ENCODE measurements around the gene CHSY1.

CHSY1 gene

GRCh38 chr15:101194546-101195125 is 57.2 kb downstream of the CHSY1 start:
- Histone ChIP-seq H3K79me2 (ENCODE audit: insufficient read depth, low read depth) (peaks cover 94% of the 10 kb centered on the region), H3K4me1 (ENCODE audit: low read depth, poor library complexity, severe bottlenecking) (peaks cover 94% of the 10 kb centered on the region), H3K4me3 (IDR thresholded peaks at IDR 0.05; ENCODE audit: insufficient read depth, low read depth, low read length) (no peak overlapping the region), H4K20me1 (ENCODE audit: insufficient read depth) (no peaks in the 10 kb centered on the region), H3K27me3 (ENCODE audit: insufficient read depth, low read depth) (no peaks in the 10 kb centered on the region), H2AFZ (ENCODE audit: low read depth) (no peak overlapping the region), H3K4me2 (peak overlapping the region; percentile 22), H3K9ac (no peak overlapping the region), H3K36me3 (ENCODE audit: insufficient read depth) (no peaks in the 10 kb centered on the region; the same call in 1 of the 2 replicates), H3K27ac (no peak overlapping the region)
- TF ChIP-seq, protein P1, sequence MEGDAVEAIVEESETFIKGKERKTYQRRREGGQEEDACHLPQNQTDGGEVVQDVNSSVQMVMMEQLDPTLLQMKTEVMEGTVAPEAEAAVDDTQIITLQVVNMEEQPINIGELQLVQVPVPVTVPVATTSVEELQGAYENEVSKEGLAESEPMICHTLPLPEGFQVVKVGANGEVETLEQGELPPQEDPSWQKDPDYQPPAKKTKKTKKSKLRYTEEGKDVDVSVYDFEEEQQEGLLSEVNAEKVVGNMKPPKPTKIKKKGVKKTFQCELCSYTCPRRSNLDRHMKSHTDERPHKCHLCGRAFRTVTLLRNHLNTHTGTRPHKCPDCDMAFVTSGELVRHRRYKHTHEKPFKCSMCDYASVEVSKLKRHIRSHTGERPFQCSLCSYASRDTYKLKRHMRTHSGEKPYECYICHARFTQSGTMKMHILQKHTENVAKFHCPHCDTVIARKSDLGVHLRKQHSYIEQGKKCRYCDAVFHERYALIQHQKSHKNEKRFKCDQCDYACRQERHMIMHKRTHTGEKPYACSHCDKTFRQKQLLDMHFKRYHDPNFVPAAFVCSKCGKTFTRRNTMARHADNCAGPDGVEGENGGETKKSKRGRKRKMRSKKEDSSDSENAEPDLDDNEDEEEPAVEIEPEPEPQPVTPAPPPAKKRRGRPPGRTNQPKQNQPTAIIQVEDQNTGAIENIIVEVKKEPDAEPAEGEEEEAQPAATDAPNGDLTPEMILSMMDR (conservative IDR thresholded peaks at IDR 0.05; ENCODE audit: low read depth, low read length) = no peak

DNA sequence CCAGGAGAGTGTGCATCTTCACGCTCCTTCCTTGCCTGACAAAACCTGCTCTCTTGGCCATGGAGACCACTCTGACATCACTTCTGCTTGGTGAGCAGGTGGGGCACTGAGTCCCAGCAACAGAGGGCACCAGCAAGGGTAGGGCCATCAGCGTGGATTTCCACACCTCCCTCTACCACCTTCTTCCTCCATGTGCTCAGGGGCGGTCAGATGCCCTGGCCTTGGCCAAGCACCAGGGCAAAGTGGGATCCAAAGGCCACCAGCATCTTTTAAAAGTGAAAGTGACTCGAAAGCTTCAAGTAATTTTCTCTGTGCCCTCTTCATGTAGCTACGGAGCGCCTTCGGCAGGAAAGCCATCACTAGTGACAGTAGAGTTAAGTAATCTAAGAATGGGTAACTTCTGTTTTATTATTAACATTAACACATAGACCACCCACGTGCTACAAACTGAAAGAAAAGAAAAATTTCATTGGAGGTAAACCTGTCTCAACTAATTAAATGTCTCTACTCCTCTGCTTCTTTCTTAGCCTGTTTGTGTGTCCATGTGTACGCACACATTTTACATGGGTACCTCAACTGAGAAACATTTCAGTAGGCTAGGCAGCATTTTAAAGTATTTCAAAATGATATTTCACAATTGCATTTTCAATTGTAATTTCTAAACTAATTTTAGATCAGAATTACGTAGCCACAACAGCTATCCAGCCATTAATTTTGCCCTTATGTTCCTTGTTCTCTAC is 57.9 kb downstream of the CHSY1 start:
- H3K79me2 ChIP-seq (ENCODE audit: insufficient read depth, low read depth) = peaks cover 100% of the 10 kb centered on the region

DNA sequence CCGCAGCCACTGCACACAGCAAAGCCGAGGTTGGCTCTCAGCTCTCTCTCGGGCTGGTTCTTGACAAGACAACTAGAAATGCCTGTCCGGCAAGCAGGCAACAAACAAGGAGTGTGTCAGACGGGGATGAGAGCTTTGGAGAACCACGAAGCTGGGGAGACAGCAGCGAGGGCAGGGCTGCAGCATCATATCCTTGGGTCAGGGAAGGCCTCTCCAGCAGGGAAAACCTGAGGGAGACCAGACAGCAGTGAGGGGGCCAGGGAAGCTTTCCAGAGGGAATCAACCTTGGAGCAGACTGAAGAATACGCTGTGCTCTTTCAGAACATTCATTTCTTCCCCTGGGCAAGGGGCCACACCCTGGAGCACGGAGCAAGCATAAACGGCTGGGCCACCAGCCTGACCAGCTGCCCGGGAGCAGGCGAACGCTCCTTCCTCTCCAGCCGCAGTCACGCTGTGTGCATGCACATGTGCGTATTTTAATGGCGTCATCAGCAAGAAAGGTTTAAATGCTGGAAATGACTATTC is 58.7 kb downstream of the CHSY1 start:
- Histone ChIP-seq H3K36me3 (ENCODE audit: insufficient read depth) (no peaks in the 10 kb centered on the region; the same call in 1 of the 2 replicates), H3K4me2 (no peak overlapping the region), H3K9ac (no peak overlapping the region), H3K27ac (no peak overlapping the region), H3K4me3 (IDR thresholded peaks at IDR 0.05; ENCODE audit: insufficient read depth, low read depth, low read length) (no peak overlapping the region), H2AFZ (ENCODE audit: low read depth) (no peak overlapping the region), H3K27me3 (ENCODE audit: insufficient read depth, low read depth) (no peaks in the 10 kb centered on the region), H3K79me2 (ENCODE audit: insufficient read depth, low read depth) (peaks cover 100% of the 10 kb centered on the region), H4K20me1 (ENCODE audit: insufficient read depth) (no peaks in the 10 kb centered on the region; the same call in 1 of the 2 replicates), H3K4me1 (ENCODE audit: low read depth, poor library complexity, severe bottlenecking) (peaks cover 97% of the 10 kb centered on the region)
- TF ChIP-seq, protein P1 (conservative IDR thresholded peaks at IDR 0.05; ENCODE audit: low read depth, low read length) = no peak

More for the DNA sequence above, 57.9 kb downstream of the CHSY1 start:
- H3K27me3 ChIP-seq (ENCODE audit: insufficient read depth, low read depth) = no peaks in the 10 kb centered on the region
- H4K20me1 ChIP-seq (ENCODE audit: insufficient read depth) = no peaks in the 10 kb centered on the region
- TF ChIP-seq, protein P1 (conservative IDR thresholded peaks at IDR 0.05; ENCODE audit: low read depth, low read length) = no peak
- no peak overlapping the region for H3K9ac ChIP-seq
- no peak overlapping the region for H2AFZ ChIP-seq (ENCODE audit: low read depth)
- H3K4me3 ChIP-seq (IDR thresholded peaks at IDR 0.05; ENCODE audit: insufficient read depth, low read depth, low read length) = no peak overlapping the region
- H3K4me1 ChIP-seq (ENCODE audit: low read depth, poor library complexity, severe bottlenecking) = peaks cover 97% of the 10 kb centered on the region
- H3K27ac ChIP-seq = no peak overlapping the region
- H3K36me3 ChIP-seq (ENCODE audit: insufficient read depth) = no peaks in the 10 kb centered on the region; the same call in 1 of the 2 replicates
- peak overlapping the region; percentile 22; the same call in 1 of the 2 replicates for H3K4me2 ChIP-seq

- no peak overlapping the region for H3K27ac ChIP-seq
- no peak overlapping the region for H3K4me3 ChIP-seq (IDR thresholded peaks at IDR 0.05; ENCODE audit: insufficient read depth, low read depth, low read length)
- H3K4me1 ChIP-seq (ENCODE audit: low read depth, poor library complexity, severe bottlenecking) = peaks cover 95% of the 10 kb centered on the region
- TF ChIP-seq, protein P1 (conservative IDR thresholded peaks at IDR 0.05; ENCODE audit: low read depth, low read length) = no peak
- no peak overlapping the region for H3K4me2 ChIP-seq
- no peaks in the 10 kb centered on the region for H3K27me3 ChIP-seq (ENCODE audit: insufficient read depth, low read depth)
- no peak overlapping the region for H2AFZ ChIP-seq (ENCODE audit: low read depth)
- no peaks in the 10 kb centered on the region; the same call in 1 of the 2 replicates for H3K36me3 ChIP-seq (ENCODE audit: insufficient read depth)
- no peaks in the 10 kb centered on the region; the same call in 1 of the 2 replicates for H4K20me1 ChIP-seq (ENCODE audit: insufficient read depth)
- no peak overlapping the region for H3K9ac ChIP-seq
- peaks cover 100% of the 10 kb centered on the region for H3K79me2 ChIP-seq (ENCODE audit: insufficient read depth, low read depth)
Observed at GRCh38 chr15:101192081-101192480, 59.8 kb downstream of the CHSY1 start.

Measured in KMS-11 (cell line).